Kidney (tissue), 14 donors: ENCODE data around the gene LIAS. TPM values are rescaled to one million over a fixed set of nuclear protein-coding genes. Genes with fewer than 3 reads are reported as not detected.

Source experiments
- DNase-seq, 5 donors: peaks; one replicate each; pipeline ENCODE4 v3.0.0-alpha.2; 2013 to 2020
- FAIRE-seq: peaks from 2 replicates; lab custom pipeline; 2012; peaks lifted over from hg19 to GRCh38; lab: Jason Lieb, UNC
- H3K27ac ChIP-seq, 2 donors: one replicate each; pipeline ENCODE4 v1.7.0; 2013; ENCODE audit warnings: low read depth in 2 of 2, low read length in 2 of 2, inconsistent platforms in 1 of 2
- H3K27me3 ChIP-seq: one replicate; pipeline ENCODE4 v1.7.1; 2013; ENCODE audit warnings: low read length, inconsistent platforms; ENCODE audit not compliant: control insufficient read depth, insufficient read depth
- H3K36me3 ChIP-seq, 3 donors: one replicate each; pipeline versions ENCODE4 v1.7.0 to v1.7.1; 2013; ENCODE audit warnings: low read length in 3 of 3, control low read depth in 1 of 3, inconsistent platforms in 1 of 3; ENCODE audit not compliant: insufficient read depth in 3 of 3, control insufficient read depth in 2 of 3
- H3K4me1 ChIP-seq, 3 donors: one replicate each; pipeline versions ENCODE4 v1.7.0 to v1.7.1; 2013; ENCODE audit warnings: low read length in 3 of 3, inconsistent platforms in 1 of 3, low read depth in 1 of 3; ENCODE audit not compliant: control insufficient read depth in 2 of 3, insufficient read depth in 2 of 3
- H3K4me3 ChIP-seq, 3 donors: one replicate each; pipeline versions ENCODE4 v1.7.0 to v1.8.1; 2013; ENCODE audit warnings: low read length in 3 of 3, control low read depth in 1 of 3, inconsistent platforms in 1 of 3
- H3K9ac ChIP-seq, 3 donors: one replicate each; pipeline versions ENCODE4 v1.7.0 to v1.7.1; 2013; ENCODE audit warnings: low read length in 3 of 3, control low read depth in 1 of 3, inconsistent platforms in 1 of 3
- H3K9me3 ChIP-seq, 3 donors: one replicate each; pipeline versions ENCODE4 v1.7.0 to v1.7.1; 2013; ENCODE audit warnings: low read length in 3 of 3, control low read depth in 1 of 3, inconsistent platforms in 1 of 3; ENCODE audit not compliant: control insufficient read depth in 2 of 3, insufficient read depth in 1 of 3
- intact Hi-C: fragments of 100-400 bp; cut with DNase I; formaldehyde crosslinking; loops from one replicate; pipeline ENCODE4 v1.11.1; 2022
- polyA plus RNA-seq: library from polyadenylated mRNA; stranded (reverse); fragments of 350-450 nt; fragmentation: Illumina TruSeq; extraction: RNeasy Lipid Tissue Mini Kit (QIAGEN cat#74804); gene quantifications from one replicate; pipeline ENCODE4 v1.2.3, GENCODE V29; 2014; ENCODE audit warnings: low read depth, low replicate concordance; ENCODE audit not compliant: insufficient read depth
- total RNA-seq: library from RNA; stranded (reverse); fragmentation: NEBNext Ultra II Directional; extraction: Animal tissue kit (Norgen Biotek cat#: 25700); gene quantifications from one replicate; pipeline ENCODE4 v1.2.1, GENCODE V29; 2021
- TF ChIP-seq, protein P1 (sequence below): IDR thresholded peaks from 3 replicates; pipeline ENCODE4 v1.5.1; 2012; ENCODE audit warnings: mild to moderate bottlenecking, moderate library complexity, borderline replicate concordance; ENCODE audit not compliant: insufficient read depth; ENCODE audit errors: extremely low read depth
- donor health status: control.
- donor health status: control.
- donor health status: control.
- donor health status: control.
- donor health status: control.
- donor health status: DM: yes; HTN: yes; CAD: no.
- donor health status: Normal renal cell carcinoma (clear cell type).

LIAS gene
- total and polyA plus RNA-seq, 2 donors from 2014 or later: 14.9 to 30.5 TPM

DNA sequence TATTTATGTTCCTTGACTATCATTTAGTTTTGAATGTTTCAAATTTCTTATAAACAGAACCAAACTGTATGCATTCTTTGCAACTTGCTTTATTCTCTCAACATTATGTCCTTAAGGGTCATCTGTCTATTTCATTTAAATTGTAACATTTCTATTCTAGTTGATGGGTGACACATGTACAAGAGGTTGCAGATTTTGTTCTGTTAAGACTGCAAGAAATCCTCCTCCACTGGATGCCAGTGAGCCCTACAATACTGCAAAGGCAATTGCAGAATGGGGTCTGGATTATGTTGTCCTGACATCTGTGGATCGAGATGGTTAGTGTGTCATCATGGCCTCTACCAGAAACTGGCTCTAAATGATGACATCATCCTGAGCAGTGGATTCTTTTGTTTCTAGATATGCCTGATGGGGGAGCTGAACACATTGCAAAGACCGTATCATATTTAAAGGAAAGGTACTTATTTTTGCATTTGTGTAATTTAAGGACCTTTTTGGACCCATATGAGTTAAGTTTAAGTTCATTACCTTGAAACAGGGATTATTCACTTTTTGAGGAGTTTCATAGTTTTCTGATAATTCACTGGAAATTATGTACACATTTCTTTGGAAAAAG is 6.1 kb downstream of the LIAS start:
- H3K36me3 ChIP-seq: peaks cover 0 to 15% (median 0%) of the 10 kb centered on the region in 3 donors
- H3K4me1 ChIP-seq: peaks cover 0 to 12% (median 0%) of the 10 kb centered on the region in 3 donors
- H3K4me3 ChIP-seq: no peak overlapping the region
- DNase-seq: no peak
- no peaks in the 10 kb centered on the region for H3K9me3 ChIP-seq
- no peak for FAIRE-seq
- TF ChIP-seq, protein P1, sequence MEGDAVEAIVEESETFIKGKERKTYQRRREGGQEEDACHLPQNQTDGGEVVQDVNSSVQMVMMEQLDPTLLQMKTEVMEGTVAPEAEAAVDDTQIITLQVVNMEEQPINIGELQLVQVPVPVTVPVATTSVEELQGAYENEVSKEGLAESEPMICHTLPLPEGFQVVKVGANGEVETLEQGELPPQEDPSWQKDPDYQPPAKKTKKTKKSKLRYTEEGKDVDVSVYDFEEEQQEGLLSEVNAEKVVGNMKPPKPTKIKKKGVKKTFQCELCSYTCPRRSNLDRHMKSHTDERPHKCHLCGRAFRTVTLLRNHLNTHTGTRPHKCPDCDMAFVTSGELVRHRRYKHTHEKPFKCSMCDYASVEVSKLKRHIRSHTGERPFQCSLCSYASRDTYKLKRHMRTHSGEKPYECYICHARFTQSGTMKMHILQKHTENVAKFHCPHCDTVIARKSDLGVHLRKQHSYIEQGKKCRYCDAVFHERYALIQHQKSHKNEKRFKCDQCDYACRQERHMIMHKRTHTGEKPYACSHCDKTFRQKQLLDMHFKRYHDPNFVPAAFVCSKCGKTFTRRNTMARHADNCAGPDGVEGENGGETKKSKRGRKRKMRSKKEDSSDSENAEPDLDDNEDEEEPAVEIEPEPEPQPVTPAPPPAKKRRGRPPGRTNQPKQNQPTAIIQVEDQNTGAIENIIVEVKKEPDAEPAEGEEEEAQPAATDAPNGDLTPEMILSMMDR: no peak
- H3K27me3 ChIP-seq: no peaks in the 10 kb centered on the region
- intact Hi-C loops: no loop called here
- no peak overlapping the region for H3K27ac ChIP-seq
- no peak overlapping the region for H3K9ac ChIP-seq

- no peak overlapping the region for H3K4me3 ChIP-seq
- peaks cover 0 to 13% (median 0%) of the 10 kb centered on the region in 3 donors for H3K4me1 ChIP-seq
- H3K9ac ChIP-seq: no peak overlapping the region
- no peak for DNase-seq
- peaks cover 0 to 15% (median 0%) of the 10 kb centered on the region in 3 donors for H3K36me3 ChIP-seq
- TF ChIP-seq, protein P1: no peak
- no peaks in the 10 kb centered on the region for H3K27me3 ChIP-seq
- H3K9me3 ChIP-seq: no peaks in the 10 kb centered on the region
- intact Hi-C loops: no loop called here
- peak overlapping the region in 1 of 2 donors; percentile 36 for H3K27ac ChIP-seq
- FAIRE-seq: peak; percentile 92
Observed at GRCh38 chr4:39466747-39467146, 7.9 kb downstream of the LIAS start.

DNA sequence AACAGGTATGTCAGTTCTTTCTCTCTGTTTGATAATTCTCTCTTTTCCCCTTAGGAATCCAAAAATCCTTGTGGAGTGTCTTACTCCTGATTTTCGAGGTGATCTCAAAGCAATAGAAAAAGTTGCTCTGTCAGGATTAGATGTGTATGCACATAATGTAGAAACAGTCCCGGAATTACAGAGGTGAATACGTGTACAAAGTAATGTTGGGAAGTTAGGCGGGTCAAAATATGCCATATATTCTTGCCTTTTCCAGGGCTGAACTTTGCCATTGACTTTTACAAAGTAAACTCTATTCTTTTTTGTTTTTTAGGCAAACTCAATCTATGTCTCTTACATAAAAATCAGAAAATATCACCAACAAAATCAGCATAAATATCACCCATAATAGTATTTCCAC is 8.6 kb downstream of the LIAS start:
- intact Hi-C loops: no loop called here
- no peaks in the 10 kb centered on the region for H3K27me3 ChIP-seq

More for the DNA sequence above, 8.6 kb downstream of the LIAS start:
- H3K9me3 ChIP-seq: no peaks in the 10 kb centered on the region
- DNase-seq: no peak
- peaks cover 0 to 13% (median 0%) of the 10 kb centered on the region in 3 donors for H3K4me1 ChIP-seq
- H3K9ac ChIP-seq: peak overlapping the region in 1 of 3 donors; percentile 31
- peaks cover 0 to 15% (median 0%) of the 10 kb centered on the region in 3 donors for H3K36me3 ChIP-seq
- no peak overlapping the region for H3K4me3 ChIP-seq
- TF ChIP-seq, protein P1: no peak
- H3K27ac ChIP-seq: no peak overlapping the region
- no peak for FAIRE-seq
